Astrocyte of the spinal cord (primary cell): ENCODE data around the gene IRF1.
A peak's percentile ranks its signal among the peaks of the same experiment; 100 is the strongest.
"Not testable (repeated sequence)": the region's sequence is repeated elsewhere in the genome, so short reads cannot be mapped to it uniquely, and the experiment has no call there.

Experiments
- DNase-seq: peaks from one replicate; pipeline ENCODE4 v3.0.0; 2011; ENCODE audit warnings: low read depth, low spot score
- H3K4me3 ChIP-seq: 2 replicates; pipeline ENCODE4 v1.5.1; 2011; ENCODE audit warnings: low read depth, mild to moderate bottlenecking, low read length, moderate library complexity
- CTCF ChIP-seq: IDR thresholded peaks from 2 replicates; pipeline ENCODE4 v1.5.1; 2012; ENCODE audit warnings: low read depth, mild to moderate bottlenecking, low read length, inconsistent platforms
- in situ Hi-C: cut with HindIII; loops from 2 replicates; pipeline ENCODE4 v1.10.0; 2017; ENCODE audit warnings: low sequenced_read_pairs

The IRF1 gene

GRCh38 chr5:132526974-132527564, 36.5 kb upstream of the IRF1 start:
- no peak overlapping the region for H3K4me3 ChIP-seq
- peak; percentile 6 for DNase-seq
- in situ Hi-C loops, result no loop called here
- no peak for TF ChIP-seq CTCF

DNA sequence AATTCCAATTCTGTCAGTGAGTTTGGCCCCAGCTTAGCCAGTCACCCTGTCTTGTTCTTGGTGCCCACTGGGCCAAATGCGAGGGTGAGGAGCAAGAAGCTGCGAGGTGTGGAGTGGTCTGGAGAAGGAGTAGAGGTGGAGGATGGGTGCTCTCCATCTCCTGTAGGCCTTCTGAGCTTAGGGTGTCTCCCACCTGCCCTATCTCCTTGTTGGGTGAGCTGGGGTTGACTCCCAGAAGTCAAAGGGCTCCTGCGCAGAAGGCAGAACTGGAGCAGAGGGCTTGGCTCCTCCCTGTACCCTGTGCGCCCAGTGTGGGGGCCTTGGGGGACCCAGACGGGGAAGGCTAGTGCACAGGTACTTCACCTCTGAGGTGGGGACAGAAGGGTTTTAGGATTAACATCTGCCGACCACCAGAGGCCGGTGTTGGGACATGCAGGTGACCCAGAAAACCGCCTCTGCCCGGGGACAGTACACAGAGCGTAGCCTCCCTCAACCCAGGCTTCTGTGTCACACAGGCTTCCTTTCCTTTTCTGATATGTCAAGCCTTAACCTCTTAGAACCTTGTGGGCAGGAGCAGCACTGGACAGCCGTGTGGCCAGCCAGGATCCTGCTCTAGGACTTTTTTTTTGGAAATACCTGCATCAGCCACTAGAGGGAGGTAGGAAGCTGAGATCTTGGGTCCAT, 35.9 kb upstream of the IRF1 start:
- in situ Hi-C loops, result no loop called here
- peak; percentile 56 for DNase-seq
- no peak overlapping the region for H3K4me3 ChIP-seq
- peak; percentile 75 for TF ChIP-seq CTCF

DNA sequence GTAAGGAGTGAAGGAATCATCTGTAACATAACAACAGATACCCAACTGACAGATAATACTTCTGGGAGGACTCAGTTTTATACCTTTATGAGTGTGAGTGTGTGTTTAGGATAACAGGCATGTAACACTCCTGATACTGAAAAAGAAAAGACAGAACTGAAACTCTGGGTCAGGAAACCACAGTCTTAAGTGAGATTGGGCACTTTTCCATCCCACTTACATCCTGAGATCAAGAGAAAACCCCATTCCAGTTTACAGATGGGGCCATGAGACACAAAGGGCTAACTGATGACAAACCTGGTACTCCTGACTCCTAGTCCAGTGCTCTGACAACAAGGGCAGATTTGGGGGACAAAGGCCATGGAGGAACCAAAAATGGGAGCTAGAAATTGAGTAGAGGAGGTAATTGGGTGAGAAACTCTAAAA, 34.7 kb upstream of the IRF1 start:
- TF ChIP-seq CTCF, result no peak
- no peak for DNase-seq
- no peak overlapping the region for H3K4me3 ChIP-seq
- in situ Hi-C loops, result no loop called here

- DNase-seq, in situ Hi-C loops, H3K4me3 ChIP-seq: not testable (repeated sequence)
Observed at GRCh38 chr5:132524877-132525276, 34.3 kb upstream of the IRF1 start.

- H3K4me3 ChIP-seq, DNase-seq, in situ Hi-C loops: not testable (repeated sequence)
Observed at GRCh38 chr5:132522067-132522466, 31.5 kb upstream of the IRF1 start.

GRCh38 chr5:132513618-132514336, 23.2 kb upstream of the IRF1 start:
- DNase-seq, in situ Hi-C loops, H3K4me3 ChIP-seq: not testable (repeated sequence)

- no peak overlapping the region for H3K4me3 ChIP-seq
- in situ Hi-C loops, result no loop called here
- peak; percentile 88 for DNase-seq
- no peak for TF ChIP-seq CTCF
Observed at GRCh38 chr5:132510076-132510475, 19.5 kb upstream of the IRF1 start.

DNA sequence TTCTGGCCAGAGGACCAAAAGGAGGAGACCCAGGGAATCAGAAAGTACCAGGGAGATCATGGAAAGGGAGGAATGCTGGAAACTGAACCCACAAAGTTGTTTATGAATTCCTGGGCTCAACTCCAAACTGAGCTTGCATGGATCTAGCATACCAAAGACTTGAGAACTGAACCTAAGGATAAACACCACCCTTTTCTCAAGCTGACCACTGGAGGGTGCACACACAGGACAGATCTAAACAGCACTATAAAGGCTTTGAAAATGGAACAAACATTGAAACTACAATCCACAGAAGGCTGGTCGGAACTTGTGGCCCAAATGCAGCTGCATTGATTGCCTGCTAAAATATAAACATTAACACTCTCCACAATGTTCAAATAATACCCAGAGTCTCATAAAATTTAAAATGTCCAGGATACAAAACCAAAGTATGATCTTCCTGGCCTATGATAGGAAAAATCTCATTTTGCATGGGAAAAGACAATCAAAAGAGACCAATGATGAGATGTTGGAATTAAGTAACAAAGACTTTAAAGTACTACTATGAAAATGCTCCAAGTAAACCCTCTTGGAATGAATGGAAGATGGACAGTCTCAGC, 15.6 kb upstream of the IRF1 start:
- peak; percentile 71 for TF ChIP-seq CTCF
- DNase-seq, result peak; percentile 88
- in situ Hi-C loops, result no loop called here
- H3K4me3 ChIP-seq, result no peak overlapping the region
